HG03060 (cell line): ENCODE results near the gene TMTC3.
"Not testable (repeated sequence)": the region's sequence is repeated elsewhere in the genome, so short reads cannot be mapped to it uniquely, and the experiment has no call there.

ENCODE experiments used
- ATAC-seq: cut with Tn5 transposase; IDR thresholded peaks from one replicate; pipeline ENCODE4 v1.9.1; 2021; ENCODE audit warnings: low read depth, moderate number of reproducible peaks; ENCODE audit not compliant: unreplicated experiment

The TMTC3 gene

GRCh38 chr12:88141774-88142609 is at the start of gene TMTC3, which contains the start of gene CEP290:
TMTC3 (plus strand) TSS chr12:88142307; CDS start chr12:88148316, 6,009 bp downstream.
CEP290 (minus strand) TSS chr12:88142088; CDS start chr12:88141307, 781 bp downstream.
- peak; percentile 97 for ATAC-seq

DNA sequence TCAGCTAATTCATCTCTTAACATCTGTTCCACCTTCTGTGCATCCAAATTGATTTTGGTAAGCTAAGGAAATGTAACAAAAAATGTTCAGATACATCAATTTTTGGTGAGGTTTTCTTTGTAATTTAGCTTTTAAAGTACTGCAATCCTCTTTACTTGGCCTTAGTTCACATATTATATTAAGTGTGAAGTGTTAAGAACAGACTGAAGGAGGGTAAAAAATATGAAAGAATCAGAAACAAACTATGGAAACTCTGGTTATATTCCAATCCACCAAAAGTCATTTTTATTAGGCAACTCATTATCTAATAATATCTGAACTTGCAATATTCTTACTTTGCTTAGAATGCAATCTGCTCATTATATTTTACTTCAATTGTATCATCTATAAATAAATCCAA is 49.3 kb upstream of the TMTC3 start:
- ATAC-seq: no peak

GRCh38 chr12:88093573-88093972 is 48.5 kb upstream of the TMTC3 start:
- no peak for ATAC-seq

DNA sequence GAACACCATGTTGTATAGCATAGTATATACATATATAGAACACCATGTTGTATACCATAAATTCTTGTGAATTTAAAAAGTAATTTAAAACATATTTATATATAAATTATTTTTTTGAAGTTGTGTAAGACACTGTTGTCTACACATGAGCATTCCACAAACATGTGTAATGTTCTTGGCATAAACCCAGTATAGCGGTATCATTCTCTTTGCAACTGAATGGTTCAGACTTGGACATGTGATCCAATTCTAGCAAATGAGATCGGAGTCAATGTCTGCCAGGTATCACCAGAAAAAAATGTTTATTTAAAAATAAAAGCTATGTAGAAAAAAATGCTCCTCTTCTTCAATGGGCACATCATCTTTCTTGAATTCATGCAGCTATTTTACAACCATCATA is 34.1 kb upstream of the TMTC3 start:
- ATAC-seq: no peak

GRCh38 chr12:88111074-88111652 is 30.9 kb upstream of the TMTC3 start:
- ATAC-seq: no peak

DNA sequence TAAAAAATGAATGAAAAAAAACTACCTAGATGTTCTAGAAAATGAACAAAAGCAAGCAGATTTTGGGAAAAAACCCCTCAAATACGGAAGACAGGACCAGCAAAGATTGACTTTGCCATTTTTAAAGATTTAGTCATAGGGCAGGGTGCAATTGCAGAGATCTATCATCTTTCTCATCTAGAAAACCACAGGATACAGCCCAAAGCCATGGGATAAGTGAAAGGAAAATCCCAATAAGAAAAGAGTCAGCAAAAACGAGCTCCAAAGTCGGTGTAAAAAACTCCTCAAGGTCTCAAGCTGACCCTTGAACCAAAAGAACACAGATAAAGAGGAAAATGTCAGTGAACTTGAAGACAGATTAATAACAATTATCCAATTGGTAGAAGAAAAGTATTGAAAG is 28.2 kb upstream of the TMTC3 start:
- ATAC-seq: no peak

GRCh38 chr12:88122666-88123065 is 19.4 kb upstream of the TMTC3 start:
- no peak for ATAC-seq

GRCh38 chr12:88127099-88127498 is 15.0 kb upstream of the TMTC3 start:
- ATAC-seq: no peak

DNA sequence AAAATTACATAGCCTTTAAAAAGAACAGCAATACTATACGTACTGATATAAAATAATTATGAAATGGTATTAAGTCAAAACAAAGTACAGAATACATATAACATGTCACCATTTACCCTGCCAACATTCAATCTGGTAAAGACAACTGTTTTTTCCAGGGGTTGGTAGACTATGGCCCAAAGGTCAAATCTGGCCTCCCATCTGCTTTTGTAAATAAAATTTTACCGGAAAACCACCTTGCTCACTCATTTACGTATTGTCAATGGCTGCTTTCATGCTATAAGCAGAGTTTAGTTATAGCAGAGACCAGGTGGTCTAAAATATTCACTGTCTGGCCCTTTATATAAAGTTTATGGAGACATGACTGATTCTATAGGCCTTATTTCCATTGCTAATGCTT is 14.3 kb upstream of the TMTC3 start:
- ATAC-seq: no peak

- ATAC-seq: no peak
These were observed 9.7 kb upstream of the TMTC3 start for GRCh38 chr12:88132392-88132791.

- ATAC-seq: not testable (repeated sequence)
These were observed 8.9 kb upstream of the TMTC3 start for GRCh38 chr12:88133181-88133580.

DNA sequence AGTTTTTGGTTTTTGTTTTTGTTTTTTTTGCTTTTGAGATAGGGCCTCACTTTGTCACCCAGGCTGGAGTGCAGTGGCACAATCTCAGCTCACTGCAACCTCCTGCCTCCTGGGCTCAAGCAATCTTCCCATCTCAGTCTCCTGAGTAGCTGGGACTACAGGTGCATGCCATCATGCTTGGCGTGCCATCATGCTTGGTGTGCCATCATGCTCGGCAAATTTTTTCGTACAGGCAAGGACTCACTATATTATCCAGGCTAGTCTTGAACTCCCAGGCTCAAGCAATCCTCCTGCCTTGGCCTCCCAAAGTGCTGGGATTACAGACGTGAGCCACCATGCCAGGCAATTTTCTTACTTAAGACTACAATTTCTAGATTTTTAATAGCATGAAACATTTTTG is 2.4 kb upstream of the TMTC3 start:
- not testable (repeated sequence) for ATAC-seq

- ATAC-seq: no peak
These were observed 708 bp upstream of the TMTC3 start for GRCh38 chr12:88141425-88141773.

- no peak for ATAC-seq
These were observed 494 bp downstream of the TMTC3 start for GRCh38 chr12:88142610-88142991.

DNA sequence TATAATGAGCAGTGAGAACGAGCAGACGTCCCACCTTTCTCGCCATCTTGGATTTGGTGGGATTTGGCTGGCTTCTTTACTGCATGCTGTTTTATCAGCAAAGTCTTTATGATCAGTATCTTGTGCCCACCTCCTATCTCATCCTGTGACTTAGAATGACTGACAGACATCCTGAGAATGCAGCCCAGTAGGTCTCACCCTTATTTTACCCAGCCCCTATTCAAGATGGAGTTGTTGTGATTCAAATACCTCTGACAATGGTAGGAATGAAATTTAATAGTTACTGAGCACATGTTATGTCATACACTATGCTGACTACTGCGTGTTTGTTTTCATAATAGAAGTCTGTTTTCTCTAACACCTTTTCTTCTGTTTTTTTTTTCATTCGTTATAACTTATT is 1.9 kb downstream of the TMTC3 start:
- ATAC-seq: no peak

DNA sequence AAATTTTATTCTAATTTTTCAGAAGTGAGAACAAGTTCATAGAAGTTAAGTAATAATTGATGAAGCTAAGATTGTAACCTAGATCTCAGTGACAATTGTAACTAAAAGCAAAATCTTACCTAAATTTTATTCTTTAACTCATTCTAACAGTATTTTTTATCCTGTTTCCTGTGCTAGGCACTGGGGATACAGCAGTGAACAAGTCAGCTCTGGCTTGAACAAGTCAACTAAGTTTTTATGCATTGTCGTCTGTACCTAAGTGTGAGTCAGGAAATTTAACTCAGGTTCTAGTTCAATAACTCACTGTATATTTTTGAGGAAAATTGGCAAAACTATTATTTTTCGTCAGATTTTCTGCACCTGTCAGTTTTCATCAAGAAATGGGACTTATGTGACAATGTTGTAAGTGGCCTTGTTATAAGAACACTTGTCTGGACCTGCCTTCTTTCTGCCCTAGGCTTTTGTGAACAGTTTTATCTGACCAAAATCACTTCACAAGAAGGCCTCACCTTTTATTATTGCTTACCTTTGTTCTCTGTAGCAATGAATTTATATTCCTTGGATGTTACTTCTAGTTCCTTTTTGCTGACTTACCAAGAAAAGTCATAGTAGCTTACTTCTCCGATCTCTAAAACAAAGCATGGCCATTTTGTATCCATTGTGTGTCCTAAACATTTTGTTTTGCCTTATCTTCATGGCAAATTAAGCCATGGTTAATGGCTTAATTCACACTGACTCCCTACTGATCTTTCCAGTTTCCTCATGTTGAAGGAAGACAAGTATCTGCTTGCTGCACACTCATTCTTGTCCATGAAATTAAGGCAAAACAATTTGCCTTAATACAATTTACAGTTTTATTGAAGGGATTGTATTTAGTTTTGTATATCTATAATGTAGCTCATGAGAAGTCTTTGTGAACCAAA is 2.7 kb downstream of the TMTC3 start:
- no peak for ATAC-seq

GRCh38 chr12:88145567-88146505 is 3.7 kb downstream of the TMTC3 start:
- ATAC-seq: no peak

DNA sequence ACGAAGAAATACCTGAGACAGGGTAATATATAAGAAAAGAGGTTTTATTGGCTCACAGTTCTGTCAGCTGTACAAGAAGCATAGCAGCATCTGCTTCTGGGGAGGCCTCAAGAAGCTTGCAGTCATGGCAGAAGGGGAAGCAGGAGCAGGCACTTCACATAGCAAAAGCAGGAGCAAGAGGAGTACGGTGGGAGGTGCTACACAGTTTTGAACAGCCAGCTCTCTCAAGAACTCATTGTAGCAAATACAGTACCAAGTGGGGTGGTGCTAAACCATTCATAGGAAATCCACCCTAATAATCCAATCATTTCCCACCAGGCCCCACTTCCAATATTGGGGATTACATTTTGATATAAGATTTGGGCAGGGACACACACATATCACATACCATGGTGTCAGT is 8.0 kb downstream of the TMTC3 start:
- ATAC-seq: no peak

DNA sequence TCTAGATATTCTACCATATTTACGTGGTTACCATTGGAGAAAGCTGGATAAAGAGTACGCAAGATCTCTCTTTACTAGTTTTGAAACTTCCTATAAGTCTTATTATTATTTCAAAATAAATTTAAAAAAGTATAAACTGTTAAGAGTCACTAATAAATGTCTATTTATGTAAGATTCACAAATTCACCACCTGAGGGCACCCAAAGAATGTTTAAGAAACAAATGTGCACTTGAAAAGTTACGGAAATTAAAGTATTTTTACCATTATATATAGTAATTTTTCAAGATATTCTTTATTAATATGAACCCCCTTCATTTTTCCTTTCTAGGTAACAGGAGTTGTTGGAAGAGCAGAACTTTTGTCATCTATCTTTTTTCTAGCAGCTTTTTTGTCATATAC is 11.9 kb downstream of the TMTC3 start:
- ATAC-seq: no peak

DNA sequence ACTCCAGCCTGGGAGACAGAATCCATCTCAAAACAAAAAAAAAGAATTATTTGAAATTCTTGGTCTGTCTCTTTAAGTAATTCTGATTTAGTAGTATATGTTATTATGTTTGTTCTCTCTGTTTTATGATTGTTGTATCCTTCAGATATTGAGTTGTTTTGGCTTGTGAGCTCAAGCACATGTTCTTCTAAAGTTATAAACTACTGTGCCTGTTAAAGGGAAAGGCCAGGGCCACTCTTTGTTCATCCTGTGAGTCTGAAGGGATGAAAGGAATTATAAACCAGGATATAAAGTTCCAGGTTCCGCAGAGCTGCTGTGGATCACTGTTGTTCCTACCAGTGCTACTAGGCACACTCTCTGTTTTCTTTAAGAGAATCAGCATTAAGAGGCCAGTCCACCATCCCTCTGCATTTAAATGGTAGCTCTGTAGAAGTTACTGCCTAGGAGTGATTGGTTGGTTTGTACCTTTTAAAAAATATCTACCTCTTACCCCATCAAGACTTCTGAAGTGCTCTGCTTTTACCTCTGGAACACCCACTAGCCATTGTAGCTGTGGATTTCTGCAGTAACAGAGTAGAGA is 14.1 kb downstream of the TMTC3 start:
- ATAC-seq: no peak
